Ovary (tissue), 3 donors: ENCODE results near the gene ADAM33.

Experiments used
- EP300 ChIP-seq: sonication (generic); formaldehyde crosslinking; IDR thresholded peaks from one replicate; pipeline ENCODE4 v1.6.1; 2017; ENCODE audit warnings: antibody characterized with exemption
- POLR2A ChIP-seq: fragments of 450-650 bp; IDR thresholded peaks from one replicate; pipeline ENCODE4 v1.6.1; 2017; ENCODE audit warnings: antibody characterized with exemption, mild to moderate bottlenecking, moderate library complexity
- TF ChIP-seq, protein P1 (sequence below), 3 donors: fragments of 450-650 bp in 2 of 3; fragments of 200-600 bp in 1 of 3; IDR thresholded peaks; one replicate each; pipeline versions ENCODE4 v1.5.1 to v1.8.0; 2016 to 2022; ENCODE audit warnings: antibody characterized with exemption in 3 of 3, mild to moderate bottlenecking in 1 of 3
- donor health status: DM: no; HTN: no; CAD: no.

DNA sequence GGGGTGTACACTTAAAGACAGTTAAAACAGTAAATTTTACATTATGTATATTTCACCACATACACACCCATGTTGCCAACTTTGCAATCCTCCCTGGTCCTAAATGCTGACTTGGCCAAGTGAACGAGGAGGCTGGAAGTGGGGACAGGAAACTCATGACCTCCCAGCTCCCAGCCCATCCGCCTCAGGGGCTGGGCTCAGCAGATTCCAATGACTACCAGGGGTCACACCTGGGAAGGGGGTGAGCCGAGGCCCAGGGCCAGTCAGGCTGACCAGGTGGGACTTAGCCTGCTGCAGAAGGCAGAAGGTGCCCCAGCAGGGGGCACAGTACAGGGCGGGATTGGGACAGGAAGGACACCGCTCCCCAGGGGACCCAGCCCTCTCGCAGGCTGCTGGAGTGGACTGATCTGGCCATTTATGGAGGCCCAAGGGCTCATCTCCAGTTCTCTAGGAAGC is 28.2 kb upstream of the ADAM33 start:
- no peak for TF ChIP-seq EP300
- TF ChIP-seq POLR2A, result no peak
- TF ChIP-seq, protein P1, sequence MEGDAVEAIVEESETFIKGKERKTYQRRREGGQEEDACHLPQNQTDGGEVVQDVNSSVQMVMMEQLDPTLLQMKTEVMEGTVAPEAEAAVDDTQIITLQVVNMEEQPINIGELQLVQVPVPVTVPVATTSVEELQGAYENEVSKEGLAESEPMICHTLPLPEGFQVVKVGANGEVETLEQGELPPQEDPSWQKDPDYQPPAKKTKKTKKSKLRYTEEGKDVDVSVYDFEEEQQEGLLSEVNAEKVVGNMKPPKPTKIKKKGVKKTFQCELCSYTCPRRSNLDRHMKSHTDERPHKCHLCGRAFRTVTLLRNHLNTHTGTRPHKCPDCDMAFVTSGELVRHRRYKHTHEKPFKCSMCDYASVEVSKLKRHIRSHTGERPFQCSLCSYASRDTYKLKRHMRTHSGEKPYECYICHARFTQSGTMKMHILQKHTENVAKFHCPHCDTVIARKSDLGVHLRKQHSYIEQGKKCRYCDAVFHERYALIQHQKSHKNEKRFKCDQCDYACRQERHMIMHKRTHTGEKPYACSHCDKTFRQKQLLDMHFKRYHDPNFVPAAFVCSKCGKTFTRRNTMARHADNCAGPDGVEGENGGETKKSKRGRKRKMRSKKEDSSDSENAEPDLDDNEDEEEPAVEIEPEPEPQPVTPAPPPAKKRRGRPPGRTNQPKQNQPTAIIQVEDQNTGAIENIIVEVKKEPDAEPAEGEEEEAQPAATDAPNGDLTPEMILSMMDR (IDR thresholded peaks at IDR 0.05), result no peak
